Embryonic facial prominence (tissue), 1 donor: ENCODE results near the gene EFCAB7.

Experiments used
- DNase-seq: peaks from one replicate; pipeline ENCODE4 v3.0.0-alpha.2; 2016; ENCODE audit errors: extremely low spot score

Gene EFCAB7

GRCh38 chr1:63522891-63523728, at the start of gene EFCAB7, which contains the start of gene ITGB3BP:
Gene EFCAB7 (plus strand): TSS chr1:63523525. CDS start chr1:63525573, 2,048 bp downstream.
Gene ITGB3BP (minus strand): TSS chr1:63523225. CDS start chr1:63523133, 92 bp downstream.
- peak; percentile 79 for DNase-seq

GRCh38 chr1:63475761-63476160, 47.6 kb upstream of the EFCAB7 start:
- DNase-seq = no peak

GRCh38 chr1:63480057-63480456, 43.3 kb upstream of the EFCAB7 start:
- no peak for DNase-seq

- DNase-seq = no peak
These were observed 36.7 kb upstream of the EFCAB7 start for GRCh38 chr1:63486629-63487028.

GRCh38 chr1:63487336-63488065, 35.8 kb upstream of the EFCAB7 start:
- peak; percentile 11 for DNase-seq

- no peak for DNase-seq
These were observed 25.7 kb upstream of the EFCAB7 start for GRCh38 chr1:63497577-63497976.

GRCh38 chr1:63498106-63498505, 25.2 kb upstream of the EFCAB7 start:
- DNase-seq = no peak

GRCh38 chr1:63501256-63501655, 22.1 kb upstream of the EFCAB7 start:
- no peak for DNase-seq

GRCh38 chr1:63506782-63507181, 16.5 kb upstream of the EFCAB7 start:
- DNase-seq = no peak

GRCh38 chr1:63509718-63510117, 13.6 kb upstream of the EFCAB7 start:
- no peak for DNase-seq

- no peak for DNase-seq
These were observed 10.7 kb upstream of the EFCAB7 start for GRCh38 chr1:63512584-63512983.

GRCh38 chr1:63516629-63517028, 6.7 kb upstream of the EFCAB7 start:
- DNase-seq = no peak

- no peak for DNase-seq
These were observed 413 bp downstream of the EFCAB7 start for GRCh38 chr1:63523738-63524137.

GRCh38 chr1:63524201-63524600, 876 bp downstream of the EFCAB7 start:
- DNase-seq = no peak

- DNase-seq = no peak
These were observed 9.4 kb downstream of the EFCAB7 start for GRCh38 chr1:63532727-63533126.

- no peak for DNase-seq
These were observed 10.6 kb downstream of the EFCAB7 start for GRCh38 chr1:63533931-63534330.

- no peak for DNase-seq
These were observed 11.1 kb downstream of the EFCAB7 start for GRCh38 chr1:63534406-63534805.

GRCh38 chr1:63537006-63537405, 13.7 kb downstream of the EFCAB7 start:
- DNase-seq = no peak

GRCh38 chr1:63537940-63538339, 14.6 kb downstream of the EFCAB7 start:
- no peak for DNase-seq

GRCh38 chr1:63545780-63546179, 22.5 kb downstream of the EFCAB7 start:
- DNase-seq = no peak

- no peak for DNase-seq
These were observed 24.4 kb downstream of the EFCAB7 start for GRCh38 chr1:63547621-63548294.

- DNase-seq = no peak
These were observed 25.0 kb downstream of the EFCAB7 start for GRCh38 chr1:63548303-63548702.
